HepG2 (cell line): ENCODE data around the gene ATPAF1. TPM values are rescaled to one million over a fixed set of nuclear protein-coding genes. Genes with fewer than 3 reads are reported as not detected.

ENCODE experiments used
- ATAC-seq: fragments of 200-7000 bp; cut with Tn5 transposase; 3 replicates; pipeline ENCODE4 v1.9.1; 2020; ENCODE audit warnings: mild to moderate bottlenecking, moderate library complexity
- BruUV-seq: library from RNA; stranded (reverse); fragments of 400-500 nt; replicated peaks from 2 replicates; lab custom pipeline; 2021; lab: Mats Ljungman, UMichigan
- CTCF ChIA-PET: fragments of 300-600 bp; formaldehyde crosslinking; extraction: SDS; loops from one replicate; lab custom pipeline; 2021; ENCODE audit warnings: low total read pairs, inconsistent platforms, low intra/inter-chr PET ratio; lab: Yijun Ruan, JAX
- POLR2A ChIA-PET: fragments of 350-600 bp; sonication (Branson Sonifier 250); formaldehyde crosslinking; loops from one replicate; lab custom pipeline; 2020; ENCODE audit warnings: antibody characterized with exemption, inconsistent platforms; lab: Yijun Ruan, JAX
- DNase-seq: peaks from one replicate; pipeline ENCODE4 v3.0.0-alpha.2; 2015; ENCODE audit warnings: low spot score
- FAIRE-seq: peaks from 3 replicates; lab custom pipeline; 2011; peaks lifted over from hg19 to GRCh38; lab: Jason Lieb, UNC
- H2AFZ ChIP-seq: one replicate; pipeline ENCODE4 v1.6.1; 2011; ENCODE audit warnings: low read length, inconsistent platforms
- H3K27ac ChIP-seq: fragments of 300-600 bp; 3 replicates; pipeline ENCODE4 v1.8.0; 2011; ENCODE audit warnings: mixed run types, mild to moderate bottlenecking, mixed read lengths, low read length, inconsistent platforms; ENCODE audit not compliant: insufficient read depth; ENCODE audit errors: extremely low read length
- H3K27me3 ChIP-seq, 2 experiments: fragments of 200-600 bp in 1 of 2; 2 replicates in 1 of 2; 3 replicates in 1 of 2; pipeline versions ENCODE4 v1.6.0 to v1.8.0; 2011; ENCODE audit warnings: low read length in 2 of 2, mild to moderate bottlenecking in 2 of 2, moderate library complexity in 2 of 2, inconsistent platforms in 1 of 2; ENCODE audit not compliant: insufficient read depth in 2 of 2, control insufficient read depth in 1 of 2
- H3K36me3 ChIP-seq, 2 experiments: fragments of 200-600 bp in 1 of 2; replicated peaks in 1 of 2; 2 replicates in 1 of 2; 3 replicates in 1 of 2; pipeline versions ENCODE4 v1.5.1 to v1.8.0; 2011; ENCODE audit warnings: low read length in 2 of 2, inconsistent platforms in 1 of 2; ENCODE audit not compliant: insufficient read depth in 2 of 2, control insufficient read depth in 1 of 2
- H3K4me1 ChIP-seq: 2 replicates; pipeline ENCODE4 v1.5.1; 2012; ENCODE audit warnings: low read length, inconsistent platforms; ENCODE audit not compliant: insufficient read depth
- H3K4me2 ChIP-seq: 2 replicates; pipeline ENCODE4 v1.6.0; 2011; ENCODE audit warnings: low read depth, low read length, inconsistent platforms
- H3K4me3 ChIP-seq, 3 experiments: fragments of 200-600 bp in 1 of 3; sonication (generic), shearing (Covaris generic) in 1 of 3; replicated peaks in 1 of 3; 2 replicates each; pipeline ENCODE4 v1.5.1; 2011 to 2016; ENCODE audit warnings: low read length in 3 of 3, inconsistent platforms in 2 of 3, low read depth in 2 of 3, mild to moderate bottlenecking in 2 of 3, control low read depth in 1 of 3, mixed read lengths in 1 of 3; ENCODE audit not compliant: insufficient read depth in 1 of 3
- H3K79me2 ChIP-seq: one replicate; pipeline ENCODE4 v1.6.1; 2011; ENCODE audit warnings: low read length, inconsistent platforms; ENCODE audit not compliant: insufficient read depth
- H3K9ac ChIP-seq: 2 replicates; pipeline ENCODE4 v1.6.0; 2011; ENCODE audit warnings: mild to moderate bottlenecking, low read depth, low read length, inconsistent platforms; ENCODE audit not compliant: insufficient read depth
- H3K9me3 ChIP-seq: 2 replicates; pipeline ENCODE4 v1.5.1; 2012; ENCODE audit warnings: mild to moderate bottlenecking, low read length
- H4K20me1 ChIP-seq: 2 replicates; pipeline ENCODE4 v1.6.0; 2011; ENCODE audit warnings: inconsistent platforms, mild to moderate bottlenecking, low read length, moderate library complexity; ENCODE audit not compliant: insufficient read depth
- ARNT2 ChIP-seq: sonication (generic); formaldehyde crosslinking; IDR thresholded peaks from 2 replicates; pipeline ENCODE4 v1.8.0; 2022; ENCODE audit warnings: mild to moderate bottlenecking, low read depth, missing genetic modification reagents, moderate library complexity
- ELF3 ChIP-seq: IDR thresholded peaks from 2 replicates; pipeline ENCODE4 v1.6.1; 2016; ENCODE audit warnings: missing genetic modification reagents, missing compliant biosample characterization
- HNRNPK ChIP-seq: fragments of 200-400 bp; formaldehyde crosslinking; IDR thresholded peaks from 2 replicates; pipeline ENCODE4 v1.6.1; 2018; ENCODE audit warnings: low read length, low read depth, moderate library complexity, mild to moderate bottlenecking; ENCODE audit not compliant: poor library complexity, severe bottlenecking
- KMT2B ChIP-seq: IDR thresholded peaks from 2 replicates; pipeline ENCODE4 v1.6.1; 2016; ENCODE audit warnings: missing genetic modification reagents, missing compliant biosample characterization
- MYC ChIP-seq: sonication (generic); formaldehyde crosslinking; IDR thresholded peaks from 2 replicates; pipeline ENCODE4 v1.9.0; 2021; ENCODE audit warnings: missing genetic modification reagents, borderline replicate concordance
- RBFOX2 ChIP-seq: fragments of 200-400 bp; formaldehyde crosslinking; IDR thresholded peaks from 2 replicates; pipeline ENCODE4 v1.6.1; 2017; ENCODE audit warnings: low read depth, mild to moderate bottlenecking, low read length
- SP1 ChIP-seq, 2 experiments: fragments of 450-650 bp in 1 of 2; sonication (generic) in 1 of 2; formaldehyde crosslinking in 1 of 2; IDR thresholded peaks; 2 replicates each; pipeline versions ENCODE4 v1.4.0 to v1.6.1; 2016 to 2020; ENCODE audit warnings: missing genetic modification reagents in 1 of 2
- ZNF605 ChIP-seq: sonication (generic); formaldehyde crosslinking; IDR thresholded peaks from 2 replicates; pipeline ENCODE4 v1.8.0; 2022; ENCODE audit warnings: mild to moderate bottlenecking, missing genetic modification reagents
- ZNF629 ChIP-seq: sonication (generic); formaldehyde crosslinking; conservative IDR thresholded peaks from 2 replicates; pipeline ENCODE4 v1.5.0; 2020; ENCODE audit warnings: missing genetic modification reagents
- ZNF749 ChIP-seq: sonication (generic); formaldehyde crosslinking; IDR thresholded peaks from 2 replicates; pipeline ENCODE4 v1.8.0; 2022; ENCODE audit warnings: mild to moderate bottlenecking, missing genetic modification reagents, moderate library complexity, borderline replicate concordance
- ZNF790 ChIP-seq: sonication (generic); formaldehyde crosslinking; IDR thresholded peaks from 2 replicates; pipeline ENCODE4 v1.8.0; 2022; ENCODE audit warnings: missing genetic modification reagents, mild to moderate bottlenecking, borderline replicate concordance
- WGBS: methylation state at CpG from one replicate; pipeline ENCODE4 v1.1.6; 2017; ENCODE audit warnings: low lambda C conversion rate; 5-methylcytosine and 5-hydroxymethylcytosine counted together
- in situ Hi-C: cut with HindIII; loops from 2 replicates; pipeline ENCODE4 v1.10.0; 2017; ENCODE audit warnings: low pct_unique_long_range_greater_than_20kb; ENCODE audit not compliant: extremely low pct_ligation_motif_present
- intact Hi-C: fragments of 100-400 bp; cut with micrococcal nuclease; formaldehyde crosslinking; loops from one replicate; pipeline ENCODE4 v1.10.0; 2022; ENCODE audit not compliant: unreplicated experiment
- polyA plus RNA-seq, 8 experiments: library from polyadenylated mRNA; depleted of rRNA in 3 of 8; stranded (reverse) in 7 of 8; unstranded in 1 of 8; fragments of >200 nt; fragmentation: Illumina TruSeq in 4 of 8; extraction: Trizol in 4 of 8; gene quantifications; 2 replicates each; pipeline versions ENCODE4 v1.2.1 to v1.2.3, GENCODE V29; 2011 to 2016; ENCODE audit warnings: low read depth in 4 of 8, missing spikeins in 1 of 8, mixed read lengths in 1 of 8; ENCODE audit not compliant: insufficient read depth in 1 of 8
- total RNA-seq, 5 experiments: library from RNA; depleted of rRNA; stranded (reverse); fragments of >200 nt; fragmentation: Illumina TruSeq; extraction: Trizol; gene quantifications; 2 replicates each; pipeline ENCODE4 v1.2.3, GENCODE V29; 2016; ENCODE audit warnings: low read depth in 1 of 5
- TF ChIP-seq, protein P1 (sequence below): IDR thresholded peaks from 2 replicates; pipeline ENCODE4 v1.6.1; 2016; ENCODE audit warnings: mild to moderate bottlenecking
- TF ChIP-seq, protein P2 (sequence below): IDR thresholded peaks from 2 replicates; pipeline ENCODE4 v1.6.1; 2016; ENCODE audit warnings: low read depth, control low read depth
- TF ChIP-seq, protein P3 (sequence below): sonication (generic); formaldehyde crosslinking; IDR thresholded peaks from 2 replicates; pipeline ENCODE4 v1.5.0; 2020; ENCODE audit warnings: mild to moderate bottlenecking, missing genetic modification reagents, borderline replicate concordance

Gene ATPAF1
- total and polyA plus RNA-seq, 2 of the 13 experiments (the other 11 are each of a cell fraction or from before 2014, with no cell fraction given), result 66.6 to 76.7 TPM

DNA sequence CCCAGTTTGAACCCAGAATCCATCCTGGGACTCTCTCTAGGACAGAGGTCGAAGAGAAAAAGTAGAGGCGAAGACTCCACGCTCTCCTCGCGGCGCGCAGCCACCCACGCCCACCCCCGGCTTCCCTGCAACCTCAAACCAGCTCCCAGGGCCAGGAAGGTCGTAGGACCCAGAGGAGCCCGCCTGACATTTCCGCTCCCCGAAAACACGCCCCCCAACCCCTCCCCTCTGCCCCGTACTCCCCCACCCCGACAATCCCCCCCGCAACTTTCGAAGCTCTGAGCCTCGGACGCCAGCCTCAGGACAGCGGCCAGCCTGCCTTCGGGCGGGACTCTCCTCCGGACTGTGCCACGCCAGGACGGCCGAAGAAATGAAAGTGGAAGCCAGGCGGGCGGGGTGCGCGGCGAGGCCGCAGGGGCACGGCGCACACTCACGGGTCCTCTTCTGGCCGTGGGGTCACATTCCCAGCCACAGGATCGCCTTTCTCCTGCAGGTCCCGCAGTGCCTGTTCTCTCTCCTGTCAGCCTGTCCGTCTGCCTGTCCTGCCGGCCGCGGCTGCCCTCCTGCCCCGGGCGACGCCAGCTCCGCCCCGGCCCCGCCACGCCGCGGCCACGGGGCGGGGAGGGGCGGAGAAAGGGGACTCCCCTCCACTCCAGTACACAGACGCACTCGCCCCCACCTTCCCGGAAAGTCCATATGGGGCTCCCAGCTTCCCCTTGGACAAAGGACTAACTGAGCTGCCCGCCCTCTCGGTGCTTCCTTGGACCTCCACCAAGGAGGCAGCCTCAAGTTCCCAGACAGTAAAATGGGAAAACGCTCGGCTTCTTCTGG, 51.7 kb downstream of the ATPAF1 start, which contains the start of gene MOB3C:
TSS of gene MOB3C (minus strand) at position 535 of the 831 bp plus-strand sequence. CDS start 3,490 bp downstream, outside the sequence.
- CTCF ChIA-PET, result no interaction called here
- Histone ChIP-seq H3K9ac (peak within 1 kb of the TSS; percentile 61), H2AFZ (peak within 1 kb of the TSS; percentile 48), H3K4me2 (peak within 1 kb of the TSS; percentile 94), H3K27me3 (no peaks in the 10 kb centered on the region; a peak in 1 of 5 replicates), H3K9me3 (no peaks in the 10 kb centered on the region), H3K4me1 (peaks cover 38% of the 10 kb centered on the region), H3K36me3 (no peaks in the 10 kb centered on the region), H3K4me3 (peak within 1 kb of the TSS; percentile 59 to 83 (median 78)), H3K27ac (peak within 1 kb of the TSS; percentile 51), H4K20me1 (no peaks in the 10 kb centered on the region), H3K79me2 (no peaks in the 10 kb centered on the region)
- 0% methylated on average over 2 of the region's 62 CpGs for WGBS
- in situ Hi-C loops, result loop anchor here (5.0 kb wide), 1 partner anchor 106 kb away; no protein-coding TSS in a partner anchor
- POLR2A ChIA-PET, result interaction anchor here (1.1 to 6.2 kb wide), 7 partner anchors 9 to 717 kb away, joined by 3 to 79 read pairs (median 4); partner anchors contain the start of genes ATPAF1, CMPK1 and MKNK1
- FAIRE-seq (no peak), ATAC-seq (peak; percentile 76), DNase-seq (no peak)
- intact Hi-C loops, result loop anchor here (10.0 kb wide), 1 partner anchor 48 kb away; the partner anchor contains the start of gene ATPAF1
- BruUV-seq, result no TSS peak
- TF ChIP-seq, protein P1, sequence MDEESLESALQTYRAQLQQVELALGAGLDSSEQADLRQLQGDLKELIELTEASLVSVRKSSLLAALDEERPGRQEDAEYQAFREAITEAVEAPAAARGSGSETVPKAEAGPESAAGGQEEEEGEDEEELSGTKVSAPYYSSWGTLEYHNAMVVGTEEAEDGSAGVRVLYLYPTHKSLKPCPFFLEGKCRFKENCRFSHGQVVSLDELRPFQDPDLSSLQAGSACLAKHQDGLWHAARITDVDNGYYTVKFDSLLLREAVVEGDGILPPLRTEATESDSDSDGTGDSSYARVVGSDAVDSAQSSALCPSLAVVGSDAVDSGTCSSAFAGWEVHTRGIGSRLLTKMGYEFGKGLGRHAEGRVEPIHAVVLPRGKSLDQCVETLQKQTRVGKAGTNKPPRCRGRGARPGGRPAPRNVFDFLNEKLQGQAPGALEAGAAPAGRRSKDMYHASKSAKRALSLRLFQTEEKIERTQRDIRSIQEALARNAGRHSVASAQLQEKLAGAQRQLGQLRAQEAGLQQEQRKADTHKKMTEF (CRISPR knock-in tag), result 0 out of 2 replicates have a peak, but pooled peaks have one; percentile 28
- TF ChIP-seq ZNF605 (CRISPR knock-in tag), result 0 out of 2 replicates have a peak, but pooled peaks have one; percentile 35
- TF ChIP-seq ZNF749 (CRISPR knock-in tag), result 0 out of 2 replicates have a peak, but pooled peaks have one; percentile 4
- peak; percentile 62; the same call in 1 of the 2 replicates for TF ChIP-seq ARNT2 (CRISPR knock-in tag)
- TF ChIP-seq, protein P2, sequence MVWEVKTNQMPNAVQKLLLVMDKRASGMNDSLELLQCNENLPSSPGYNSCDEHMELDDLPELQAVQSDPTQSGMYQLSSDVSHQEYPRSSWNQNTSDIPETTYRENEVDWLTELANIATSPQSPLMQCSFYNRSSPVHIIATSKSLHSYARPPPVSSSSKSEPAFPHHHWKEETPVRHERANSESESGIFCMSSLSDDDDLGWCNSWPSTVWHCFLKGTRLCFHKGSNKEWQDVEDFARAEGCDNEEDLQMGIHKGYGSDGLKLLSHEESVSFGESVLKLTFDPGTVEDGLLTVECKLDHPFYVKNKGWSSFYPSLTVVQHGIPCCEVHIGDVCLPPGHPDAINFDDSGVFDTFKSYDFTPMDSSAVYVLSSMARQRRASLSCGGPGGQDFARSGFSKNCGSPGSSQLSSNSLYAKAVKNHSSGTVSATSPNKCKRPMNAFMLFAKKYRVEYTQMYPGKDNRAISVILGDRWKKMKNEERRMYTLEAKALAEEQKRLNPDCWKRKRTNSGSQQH (CRISPR knock-in tag), result no peak
- 0 out of 2 replicates have a peak, but pooled peaks have one; percentile 43 for TF ChIP-seq KMT2B (CRISPR knock-in tag)
- 0 out of 2 replicates have a peak, but pooled peaks have one; percentile 16 for TF ChIP-seq MYC
- TF ChIP-seq, protein P3, sequence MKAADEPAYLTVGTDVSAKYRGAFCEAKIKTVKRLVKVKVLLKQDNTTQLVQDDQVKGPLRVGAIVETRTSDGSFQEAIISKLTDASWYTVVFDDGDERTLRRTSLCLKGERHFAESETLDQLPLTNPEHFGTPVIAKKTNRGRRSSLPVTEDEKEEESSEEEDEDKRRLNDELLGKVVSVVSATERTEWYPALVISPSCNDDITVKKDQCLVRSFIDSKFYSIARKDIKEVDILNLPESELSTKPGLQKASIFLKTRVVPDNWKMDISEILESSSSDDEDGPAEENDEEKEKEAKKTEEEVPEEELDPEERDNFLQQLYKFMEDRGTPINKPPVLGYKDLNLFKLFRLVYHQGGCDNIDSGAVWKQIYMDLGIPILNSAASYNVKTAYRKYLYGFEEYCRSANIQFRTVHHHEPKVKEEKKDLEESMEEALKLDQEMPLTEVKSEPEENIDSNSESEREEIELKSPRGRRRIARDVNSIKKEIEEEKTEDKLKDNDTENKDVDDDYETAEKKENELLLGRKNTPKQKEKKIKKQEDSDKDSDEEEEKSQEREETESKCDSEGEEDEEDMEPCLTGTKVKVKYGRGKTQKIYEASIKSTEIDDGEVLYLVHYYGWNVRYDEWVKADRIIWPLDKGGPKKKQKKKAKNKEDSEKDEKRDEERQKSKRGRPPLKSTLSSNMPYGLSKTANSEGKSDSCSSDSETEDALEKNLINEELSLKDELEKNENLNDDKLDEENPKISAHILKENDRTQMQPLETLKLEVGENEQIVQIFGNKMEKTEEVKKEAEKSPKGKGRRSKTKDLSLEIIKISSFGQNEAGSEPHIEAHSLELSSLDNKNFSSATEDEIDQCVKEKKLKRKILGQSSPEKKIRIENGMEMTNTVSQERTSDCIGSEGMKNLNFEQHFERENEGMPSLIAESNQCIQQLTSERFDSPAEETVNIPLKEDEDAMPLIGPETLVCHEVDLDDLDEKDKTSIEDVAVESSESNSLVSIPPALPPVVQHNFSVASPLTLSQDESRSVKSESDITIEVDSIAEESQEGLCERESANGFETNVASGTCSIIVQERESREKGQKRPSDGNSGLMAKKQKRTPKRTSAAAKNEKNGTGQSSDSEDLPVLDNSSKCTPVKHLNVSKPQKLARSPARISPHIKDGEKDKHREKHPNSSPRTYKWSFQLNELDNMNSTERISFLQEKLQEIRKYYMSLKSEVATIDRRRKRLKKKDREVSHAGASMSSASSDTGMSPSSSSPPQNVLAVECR (CRISPR knock-in tag), result peak; percentile 70; the same call in 1 of the 2 replicates
- peak; percentile 75; the same call in 1 of the 2 replicates for TF ChIP-seq ZNF790 (CRISPR knock-in tag)
- peak; percentile 33 for TF ChIP-seq HNRNPK
- peak; percentile 80 for TF ChIP-seq ZNF629 (CRISPR knock-in tag)
- peak; percentile 24 for TF ChIP-seq ELF3 (CRISPR knock-in tag)
- TF ChIP-seq RBFOX2, result peak; percentile 68
- TF ChIP-seq SP1 (IDR thresholded peaks at IDR 0.05), result no peak
- TF ChIP-seq SP1 (CRISPR knock-in tag; IDR thresholded peaks at IDR 0.05), result 0 out of 2 replicates have a peak, but pooled peaks have one; percentile 6
